Measurements from ENCODE around the gene EPB41L5.

DNA sequence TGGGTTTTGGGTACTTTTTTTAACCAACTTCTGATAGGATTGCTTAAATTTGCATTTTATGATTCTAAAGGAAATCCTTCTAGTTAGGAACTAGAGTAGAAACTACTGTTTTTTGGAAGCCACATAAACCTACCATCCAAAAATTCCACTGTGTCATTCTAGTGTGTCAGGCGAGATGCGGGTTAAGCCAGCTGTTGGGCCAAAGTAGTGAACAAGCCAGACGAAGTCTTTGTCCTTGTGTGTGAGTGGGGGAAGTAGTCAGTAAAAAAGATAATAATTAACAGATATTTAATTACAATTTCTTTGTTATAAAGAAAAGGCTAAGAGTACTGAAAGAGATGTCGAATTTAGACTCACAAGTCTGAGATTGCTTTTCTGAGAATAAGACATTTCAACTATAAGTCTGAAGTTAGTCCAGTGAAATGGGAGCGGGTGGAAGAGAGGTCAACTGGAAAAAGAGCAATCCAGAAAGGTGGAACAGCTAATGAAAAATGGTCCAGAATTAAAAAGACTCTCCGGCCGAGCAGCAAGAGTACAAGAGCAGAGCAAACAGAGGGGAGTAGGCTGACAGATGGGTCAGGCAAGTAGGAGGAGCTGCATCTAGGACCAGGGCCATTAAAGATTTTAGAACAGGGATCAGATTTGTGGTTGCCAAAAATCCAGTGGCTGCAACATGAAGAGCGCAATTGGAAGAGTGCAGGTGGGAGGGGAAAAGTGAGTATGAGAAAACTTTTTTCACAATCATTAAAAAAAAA, 1.5 kb downstream of the EPB41L5 start:
- no peak for TF ChIP-seq ARNT (IDR thresholded peaks at IDR 0.05)
- TF ChIP-seq FOXM1 (IDR thresholded peaks at IDR 0.05; ENCODE audit: borderline replicate concordance): no peak
- TF ChIP-seq TARDBP (IDR thresholded peaks at IDR 0.05): no peak
- no peak for TF ChIP-seq BHLHE40 (IDR thresholded peaks at IDR 0.05; ENCODE audit: borderline replicate concordance)
- no peak for TF ChIP-seq SP1 (IDR thresholded peaks at IDR 0.05)
- no peak for TF ChIP-seq SUZ12 (IDR thresholded peaks at IDR 0.05)
- TF ChIP-seq, protein P1, sequence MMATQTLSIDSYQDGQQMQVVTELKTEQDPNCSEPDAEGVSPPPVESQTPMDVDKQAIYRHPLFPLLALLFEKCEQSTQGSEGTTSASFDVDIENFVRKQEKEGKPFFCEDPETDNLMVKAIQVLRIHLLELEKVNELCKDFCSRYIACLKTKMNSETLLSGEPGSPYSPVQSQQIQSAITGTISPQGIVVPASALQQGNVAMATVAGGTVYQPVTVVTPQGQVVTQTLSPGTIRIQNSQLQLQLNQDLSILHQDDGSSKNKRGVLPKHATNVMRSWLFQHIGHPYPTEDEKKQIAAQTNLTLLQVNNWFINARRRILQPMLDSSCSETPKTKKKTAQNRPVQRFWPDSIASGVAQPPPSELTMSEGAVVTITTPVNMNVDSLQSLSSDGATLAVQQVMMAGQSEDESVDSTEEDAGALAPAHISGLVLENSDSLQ (IDR thresholded peaks at IDR 0.05): no peak
- no peak for TF ChIP-seq L3MBTL2 (conservative IDR thresholded peaks at IDR 0.05)
- no peak for TF ChIP-seq FOXK2 (IDR thresholded peaks at IDR 0.05)
- TF ChIP-seq CTBP1 (IDR thresholded peaks at IDR 0.05; ENCODE audit: borderline replicate concordance): no peak

Measured in HEK293T (cell line).